AG04449 (cell line): Measurements from ENCODE around the gene ABCA1.

Source experiments
- CTCF ChIA-PET: fragments of 350-600 bp; formaldehyde crosslinking; extraction: SDS; loops from one replicate; lab custom pipeline; 2021; ENCODE audit warnings: antibody characterized with exemption; lab: Yijun Ruan, JAX
- POLR2A ChIA-PET: fragments of 400-600, 350-600 bp; formaldehyde crosslinking; extraction: SDS; loops from one replicate; lab custom pipeline; 2020; ENCODE audit warnings: antibody characterized with exemption, inconsistent platforms; lab: Yijun Ruan, JAX
- DNase-seq: peaks from one replicate; pipeline ENCODE4 v3.0.0-alpha.2; 2010; ENCODE audit warnings: low read depth, low spot score
- H3K4me3 ChIP-seq: 2 replicates; pipeline ENCODE4 v1.5.1; 2011; ENCODE audit warnings: low read depth, mild to moderate bottlenecking, control low read depth, low read length
- TF ChIP-seq, protein P1 (sequence below): IDR thresholded peaks from one replicate; pipeline ENCODE4 v1.5.1; 2011; ENCODE audit warnings: mild to moderate bottlenecking, moderate library complexity, low read length, control low read depth, inconsistent platforms; ENCODE audit not compliant: insufficient read depth; ENCODE audit errors: missing control alignments

The ABCA1 gene

DNA sequence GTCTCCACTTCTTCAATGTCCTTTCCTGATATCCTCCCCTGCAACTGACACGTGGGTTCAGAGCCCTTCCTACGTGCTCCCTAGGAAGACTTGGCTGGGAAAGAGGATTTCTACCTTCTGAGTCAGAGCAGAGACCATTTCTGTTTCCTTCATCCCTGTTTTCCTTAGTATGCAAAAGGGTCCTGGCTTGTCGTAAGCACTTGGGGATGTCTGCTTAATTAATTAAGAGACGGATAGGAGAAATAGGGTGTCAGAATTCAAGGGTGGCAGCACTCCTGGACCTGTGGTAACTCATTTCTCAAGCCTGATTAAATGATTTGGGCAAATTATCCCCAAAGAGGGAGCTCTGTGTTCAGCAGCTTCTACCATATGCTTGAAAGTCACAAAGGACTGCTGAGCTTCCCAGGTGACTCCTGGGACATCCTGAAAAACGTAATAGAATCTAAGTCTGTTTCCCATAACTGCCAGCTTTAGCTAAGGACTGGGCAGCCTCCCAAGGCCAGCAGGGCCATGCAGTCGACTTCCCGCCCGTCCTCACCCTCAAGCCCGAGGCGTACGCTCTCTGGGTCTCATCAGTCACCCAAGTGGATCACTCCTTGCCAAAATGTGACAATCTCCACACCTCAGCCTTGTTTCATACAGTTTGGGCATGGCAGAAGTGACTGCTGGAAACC lies 20.5 kb downstream of the ABCA1 start:
- ChIA-PET CTCF (interaction anchor here (0.6 to 3.6 kb wide), 3 partner anchors 14 to 44 kb away, joined by 3 to 16 read pairs (median 3); no protein-coding TSS in a partner anchor), POLR2A (no interaction called here)
- TF ChIP-seq, protein P1, sequence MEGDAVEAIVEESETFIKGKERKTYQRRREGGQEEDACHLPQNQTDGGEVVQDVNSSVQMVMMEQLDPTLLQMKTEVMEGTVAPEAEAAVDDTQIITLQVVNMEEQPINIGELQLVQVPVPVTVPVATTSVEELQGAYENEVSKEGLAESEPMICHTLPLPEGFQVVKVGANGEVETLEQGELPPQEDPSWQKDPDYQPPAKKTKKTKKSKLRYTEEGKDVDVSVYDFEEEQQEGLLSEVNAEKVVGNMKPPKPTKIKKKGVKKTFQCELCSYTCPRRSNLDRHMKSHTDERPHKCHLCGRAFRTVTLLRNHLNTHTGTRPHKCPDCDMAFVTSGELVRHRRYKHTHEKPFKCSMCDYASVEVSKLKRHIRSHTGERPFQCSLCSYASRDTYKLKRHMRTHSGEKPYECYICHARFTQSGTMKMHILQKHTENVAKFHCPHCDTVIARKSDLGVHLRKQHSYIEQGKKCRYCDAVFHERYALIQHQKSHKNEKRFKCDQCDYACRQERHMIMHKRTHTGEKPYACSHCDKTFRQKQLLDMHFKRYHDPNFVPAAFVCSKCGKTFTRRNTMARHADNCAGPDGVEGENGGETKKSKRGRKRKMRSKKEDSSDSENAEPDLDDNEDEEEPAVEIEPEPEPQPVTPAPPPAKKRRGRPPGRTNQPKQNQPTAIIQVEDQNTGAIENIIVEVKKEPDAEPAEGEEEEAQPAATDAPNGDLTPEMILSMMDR = no peak
- H3K4me3 ChIP-seq = no peak overlapping the region
- no peak for DNase-seq

DNA sequence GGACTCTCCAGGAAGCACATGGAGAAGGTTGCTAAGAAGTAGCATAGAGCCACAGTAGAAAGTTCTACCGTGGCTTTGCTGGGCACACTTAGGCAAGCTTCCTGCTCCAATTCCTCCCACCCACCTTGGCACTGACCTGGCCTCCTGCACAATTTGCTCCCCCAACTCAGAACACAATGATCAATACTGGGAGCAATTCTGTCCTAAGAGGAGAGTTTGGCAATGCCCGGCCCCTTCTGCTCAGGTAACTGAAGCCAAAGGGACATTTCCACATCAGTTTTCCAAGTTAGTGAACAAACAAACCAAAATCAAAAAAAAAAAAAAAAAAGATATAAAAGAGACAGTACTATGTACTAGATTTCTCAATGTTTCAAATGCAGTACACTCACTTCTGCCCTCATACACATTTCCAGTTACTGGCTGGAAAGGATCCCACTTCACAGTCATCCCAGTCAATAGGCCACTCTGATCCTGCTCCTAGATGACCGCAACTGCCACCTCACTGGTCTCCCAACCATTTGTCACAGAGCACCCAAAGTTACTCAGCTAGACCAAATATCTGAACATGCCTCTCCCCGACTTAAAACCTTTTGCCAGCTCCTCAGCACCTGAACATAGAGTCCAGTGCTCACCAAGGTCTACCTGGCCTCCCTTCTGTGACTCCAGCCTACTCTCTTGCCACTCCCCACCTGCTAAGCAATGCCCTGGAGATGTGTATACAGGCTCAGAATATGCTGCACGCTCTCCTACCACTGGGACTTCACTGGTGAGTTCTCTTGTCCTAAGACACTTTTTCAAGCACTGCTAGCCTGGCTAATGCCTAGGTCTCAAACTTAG lies 21.3 kb downstream of the ABCA1 start:
- ChIA-PET POLR2A (no interaction called here), CTCF (interaction anchor here (0.6 to 3.6 kb wide), 8 partner anchors 9 to 43 kb away, joined by 3 to 16 read pairs (median 4); no protein-coding TSS in a partner anchor)
- H3K4me3 ChIP-seq = no peak overlapping the region
- no peak for DNase-seq
- TF ChIP-seq, protein P1 = no peak

DNA sequence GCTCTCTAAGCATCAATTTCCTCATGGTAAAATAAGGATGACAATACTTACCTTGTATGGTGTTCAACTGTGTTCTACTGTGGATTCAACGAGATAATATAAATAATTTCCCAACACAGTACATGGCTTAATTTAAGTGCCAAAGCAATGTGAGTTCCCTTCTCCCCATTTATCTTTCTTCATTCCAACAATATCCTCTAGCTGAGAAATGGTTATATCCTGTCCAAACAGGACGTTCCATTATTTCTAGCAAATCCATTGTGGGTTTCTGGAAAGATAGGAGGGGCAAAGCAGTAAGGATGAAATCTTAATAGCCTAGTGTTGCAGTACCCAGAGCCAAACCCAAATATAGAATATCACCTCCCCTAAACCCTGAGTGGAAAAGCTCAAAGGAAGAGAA lies 22.0 kb downstream of the ABCA1 start:
- no peak for DNase-seq
- TF ChIP-seq, protein P1 = no peak
- no peak overlapping the region for H3K4me3 ChIP-seq
- POLR2A ChIA-PET = no interaction called here
- CTCF ChIA-PET = interaction anchor here (1.2 to 2.3 kb wide), 5 partner anchors 10 to 42 kb away, joined by 3 to 15 read pairs (median 4); no protein-coding TSS in a partner anchor

- ChIA-PET POLR2A (interaction anchor here (0.6 kb wide), 1 partner anchor 18 kb away, joined by 3 read pairs; no protein-coding TSS in a partner anchor), CTCF (interaction anchor here (1.2 to 2.3 kb wide), 6 partner anchors 9 to 42 kb away, joined by 3 to 15 read pairs (median 4); no protein-coding TSS in a partner anchor)
These were observed 22.6 kb downstream of the ABCA1 start for GRCh38 chr9:104905153-104905901.

GRCh38 chr9:104903609-104904008 lies 24.3 kb downstream of the ABCA1 start:
- DNase-seq = no peak
- POLR2A ChIA-PET = interaction anchor here (0.5 to 1.7 kb wide), 2 partner anchors 24 to 39 kb away, joined by 3 to 4 read pairs; partner anchors contain the start of gene ABCA1
- TF ChIP-seq, protein P1 = no peak
- H3K4me3 ChIP-seq = no peak overlapping the region
- CTCF ChIA-PET = interaction anchor here (0.9 to 1.6 kb wide), 4 partner anchors 17 to 42 kb away, joined by 3 to 7 read pairs (median 4); no protein-coding TSS in a partner anchor

More at GRCh38 chr9:104905153-104905901, 22.6 kb downstream of the ABCA1 start:
- H3K4me3 ChIP-seq = no peak overlapping the region
- TF ChIP-seq, protein P1 = no peak
- DNase-seq = no peak
